ENCODE results near the gene KRTAP10-5.
"Not testable (repeated sequence)": the region's sequence is repeated elsewhere in the genome, so short reads cannot be mapped to it uniquely, and the experiment has no call there.

GRCh38 chr21:44627181-44627822, 46.9 kb upstream of the KRTAP10-5 start:
- TF ChIP-seq CTCF (IDR thresholded peaks at IDR 0.05; ENCODE audit: low read depth, low read length); EZH2phosphoT487 (IDR thresholded peaks at IDR 0.05; ENCODE audit: low read depth): not testable (repeated sequence)
